Right lobe of liver (tissue), 6 donors: ENCODE results near the gene RNU1-4. TPM values are rescaled to one million over a fixed set of nuclear protein-coding genes. Genes with fewer than 3 reads are reported as not detected.
"Not testable (repeated sequence)": the region's sequence is repeated elsewhere in the genome, so short reads cannot be mapped to it uniquely, and the experiment has no call there.

Experiments used
- ATAC-seq, 4 donors: fragments of 200-7000 bp; cut with Tn5 transposase; one replicate each; pipeline ENCODE4 v1.9.1; 2020; ENCODE audit warnings: mild to moderate bottlenecking in 4 of 4, moderate library complexity in 4 of 4
- DNase-seq, 3 donors: peaks; one replicate each; pipeline ENCODE4 v3.0.0-alpha.2; 2020
- H3K27ac ChIP-seq, 3 donors: fragments of 200-600 bp; one replicate each; pipeline ENCODE4 v1.8.0; 2022
- H3K27me3 ChIP-seq, 2 donors: fragments of 200-600 bp; one replicate each; pipeline ENCODE4 v1.8.0; 2022
- H3K36me3 ChIP-seq, 4 donors: fragments of 200-600 bp; sonication (generic) in 1 of 4; one replicate each; pipeline versions ENCODE4 v1.5.1 to v1.8.0; 2017 to 2022; ENCODE audit warnings: control low read depth in 1 of 4
- H3K4me1 ChIP-seq, 4 donors: fragments of 200-600 bp; sonication (generic) in 1 of 4; one replicate each; pipeline versions ENCODE4 v1.5.1 to v1.8.0; 2017 to 2022; ENCODE audit warnings: control low read depth in 1 of 4
- H3K4me3 ChIP-seq, 3 donors: fragments of 200-600 bp; one replicate each; pipeline ENCODE4 v1.8.0; 2022
- H3K9me3 ChIP-seq, 4 donors: fragments of 200-600 bp; sonication (generic) in 1 of 4; one replicate each; pipeline versions ENCODE4 v1.5.1 to v1.8.0; 2017 to 2022; ENCODE audit warnings: control low read depth in 1 of 4
- whole genome bisulfite sequencing: methylation state at CpG from one replicate; pipeline ENCODE4 v1.1.6; 2018; ENCODE audit warnings: low coverage, low lambda C conversion rate; ENCODE audit not compliant: insufficient coverage; ENCODE audit errors: missing lambda C conversion rate; 5-methylcytosine and 5-hydroxymethylcytosine counted together
- intact Hi-C, 2 donors: fragments of 100-400 bp; cut with DNase I; formaldehyde crosslinking; loops; one replicate each; pipeline versions ENCODE4 v1.11.2 to v1.14.1; 2022
- long read RNA-seq: library from polyadenylated mRNA; unstranded; transcript quantifications from one replicate; pipeline ENCODE4 v2.0.0, GENCODE V29; 2019
- total RNA-seq, 6 experiments: library from RNA; depleted of rRNA in 2 of 6; stranded (reverse); fragments of >200 nt in 2 of 6; fragmentation: NEBNext Ultra II Directional in 3 of 6; extraction: Animal tissue kit (Norgen Biotek cat#: 25700) in 3 of 6; gene quantifications; one replicate each; pipeline versions ENCODE4 v1.1.0 to v1.2.4, GENCODE V29; 2016 to 2023
- donor health status: DM: no; HTN: yes; CAD: no.
- donor health status: DM: no; HTN: no; CAD: no.
- donor health status: DM: no; HTN: no; CAD: no.
- donor health status: DM: no; HTN: yes; CAD: no.
- donor health status: DM: no; HTN: yes; CAD: no.

RNU1-4 gene
- total RNA-seq, result 1,000 to 10,000 TPM in 3 of 6 experiments, 100 to 1,000 TPM in 1, under 1 TPM in 2; under 0.01 to 3,377 (median 977) TPM
- long read RNA-seq, result 0 reads

GRCh38 chr1:16740047-16740964 lies at the start of gene RNU1-4:
RNU1-4 (plus strand) TSS chr1:16740516.
- H3K4me3 ChIP-seq, H3K9me3 ChIP-seq, H3K4me1 ChIP-seq, H3K27ac ChIP-seq, intact Hi-C loops, H3K36me3 ChIP-seq, DNase-seq, H3K27me3 ChIP-seq: not testable (repeated sequence)
- no CpG with 5 or more reads among the region's 46 CpGs for WGBS
- peak; percentile 95 to 100 (median 99) for ATAC-seq

- H3K4me3 ChIP-seq, H3K27ac ChIP-seq, H3K27me3 ChIP-seq, intact Hi-C loops, H3K36me3 ChIP-seq, DNase-seq, H3K9me3 ChIP-seq, H3K4me1 ChIP-seq: not testable (repeated sequence)
- ATAC-seq, result peak in 2 of 4 donors; percentile 3 to 12
- no CpG with 5 or more reads among the region's 13 CpGs for WGBS
Observed at GRCh38 chr1:16690971-16691682, 49.2 kb upstream of the RNU1-4 start.

GRCh38 chr1:16692283-16692682 lies 48.0 kb upstream of the RNU1-4 start:
- H3K27me3 ChIP-seq, ATAC-seq, intact Hi-C loops, H3K27ac ChIP-seq, H3K9me3 ChIP-seq, H3K4me1 ChIP-seq, H3K36me3 ChIP-seq, H3K4me3 ChIP-seq, DNase-seq: not testable (repeated sequence)
- WGBS, result no CpG with 5 or more reads among the region's 39 CpGs

- intact Hi-C loops, H3K4me1 ChIP-seq, H3K27ac ChIP-seq, ATAC-seq, H3K36me3 ChIP-seq, H3K9me3 ChIP-seq, H3K4me3 ChIP-seq, DNase-seq, H3K27me3 ChIP-seq: not testable (repeated sequence)
- WGBS, result no CpG with 5 or more reads among the region's 79 CpGs
Observed at GRCh38 chr1:16692717-16693448, 47.4 kb upstream of the RNU1-4 start.

- H3K4me3 ChIP-seq, intact Hi-C loops, H3K4me1 ChIP-seq, ATAC-seq, DNase-seq, H3K9me3 ChIP-seq, H3K36me3 ChIP-seq, H3K27ac ChIP-seq, H3K27me3 ChIP-seq: not testable (repeated sequence)
- no CpG with 5 or more reads among the region's 96 CpGs for WGBS
Observed at GRCh38 chr1:16693449-16694307, 46.6 kb upstream of the RNU1-4 start.

GRCh38 chr1:16694308-16694702 lies 46.0 kb upstream of the RNU1-4 start:
- H3K27ac ChIP-seq, ATAC-seq, H3K4me3 ChIP-seq, H3K27me3 ChIP-seq, H3K4me1 ChIP-seq, DNase-seq, H3K9me3 ChIP-seq, H3K36me3 ChIP-seq, intact Hi-C loops: not testable (repeated sequence)
- no CpG with 5 or more reads among the region's 16 CpGs for WGBS
